ENCODE results near the gene ZNF777.
"Not testable (repeated sequence)": the region's sequence is repeated elsewhere in the genome, so short reads cannot be mapped to it uniquely, and the experiment has no call there.

Gene ZNF777

GRCh38 chr7:149448961-149449360 lies 11.9 kb downstream of the ZNF777 start:
- Mint-ChIP-seq H3K27ac (no peak overlapping the region), H3K4me3 (no peak overlapping the region), H3K9me3 (no peaks in the 10 kb centered on the region), H3K36me3 (ENCODE audit: low read depth) (peaks cover 43% of the 10 kb centered on the region), H3K27me3 (no peaks in the 10 kb centered on the region), H3K4me1 (peaks cover 2% of the 10 kb centered on the region)
- ATAC-seq (no peak), DNase-seq (no peak)

DNA sequence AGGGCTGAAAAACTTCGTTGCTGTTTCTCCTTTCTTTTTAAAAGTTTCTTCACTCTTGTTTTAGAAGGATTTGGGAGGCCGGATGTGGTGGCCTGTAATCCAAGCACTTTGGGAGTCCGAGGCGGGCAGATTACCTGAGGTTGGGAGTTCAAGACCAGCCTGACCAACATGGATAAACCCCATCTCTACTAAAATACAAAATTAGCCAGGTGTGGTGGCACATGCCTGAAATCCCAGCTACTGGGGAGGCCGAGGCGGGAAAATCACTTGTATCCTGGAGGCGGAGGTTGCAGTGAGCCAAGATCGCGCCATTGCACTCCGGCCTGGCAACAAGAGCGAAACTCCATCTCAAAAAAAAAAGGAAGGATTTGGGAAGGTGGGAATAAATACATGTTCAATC lies 14.8 kb downstream of the ZNF777 start:
- ATAC-seq, DNase-seq, H3K27ac Mint-ChIP-seq, H3K4me3 Mint-ChIP-seq, H3K9me3 Mint-ChIP-seq, H3K27me3 Mint-ChIP-seq, H3K4me1 Mint-ChIP-seq: not testable (repeated sequence)
- H3K36me3 Mint-ChIP-seq (ENCODE audit: low read depth) = peaks cover 44% of the 10 kb centered on the region

DNA sequence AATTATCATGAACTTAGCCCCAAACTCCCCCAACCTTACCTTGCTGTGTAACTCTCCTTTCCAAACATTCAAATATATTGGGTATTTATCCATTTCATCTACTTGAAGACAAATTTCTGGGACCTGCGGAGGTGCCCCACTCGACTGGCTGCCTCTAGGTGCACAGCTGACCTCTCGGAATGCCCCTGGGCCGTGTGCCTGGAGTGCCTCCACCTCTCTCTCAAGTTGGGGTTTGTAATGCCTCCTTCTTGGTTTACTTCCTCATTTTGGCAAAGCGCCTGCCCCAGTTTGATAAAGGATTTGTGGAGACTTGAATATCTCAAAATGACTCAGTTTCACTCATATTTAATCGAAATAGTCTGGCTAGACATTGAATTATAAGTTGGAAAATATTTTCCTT lies 16.6 kb downstream of the ZNF777 start:
- no peak for DNase-seq
- H3K27ac Mint-ChIP-seq = no peak overlapping the region
- peaks cover 35% of the 10 kb centered on the region for H3K36me3 Mint-ChIP-seq (ENCODE audit: low read depth)
- H3K4me1 Mint-ChIP-seq = peaks cover 13% of the 10 kb centered on the region
- H3K4me3 Mint-ChIP-seq = no peak overlapping the region
- no peaks in the 10 kb centered on the region for H3K27me3 Mint-ChIP-seq
- no peaks in the 10 kb centered on the region for H3K9me3 Mint-ChIP-seq
- no peak for ATAC-seq

DNA sequence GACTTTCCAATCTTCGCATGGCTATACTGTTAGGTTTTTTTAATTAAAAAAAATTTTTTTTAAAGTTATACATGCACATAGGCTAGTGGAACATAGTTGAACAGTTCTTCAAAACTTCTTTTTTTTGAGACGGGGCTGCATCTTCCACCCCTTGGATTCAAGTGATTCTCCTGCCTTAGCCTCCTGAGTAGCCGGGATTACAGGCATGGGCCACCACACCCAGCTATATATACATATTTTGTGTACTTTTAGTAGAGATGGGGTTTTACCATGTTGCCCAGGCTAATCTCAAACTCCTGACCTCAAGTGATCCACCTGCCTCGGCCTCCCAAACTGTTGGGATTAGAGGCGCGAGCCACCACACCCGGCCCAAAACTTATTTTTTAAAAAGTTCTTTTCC lies 17.3 kb downstream of the ZNF777 start:
- H3K27ac Mint-ChIP-seq = no peak overlapping the region
- ATAC-seq (no peak), DNase-seq (no peak)
- no peaks in the 10 kb centered on the region for H3K27me3 Mint-ChIP-seq
- no peak overlapping the region for H3K4me3 Mint-ChIP-seq
- H3K9me3 Mint-ChIP-seq = no peaks in the 10 kb centered on the region
- peaks cover 37% of the 10 kb centered on the region for H3K36me3 Mint-ChIP-seq (ENCODE audit: low read depth)
- peaks cover 13% of the 10 kb centered on the region for H3K4me1 Mint-ChIP-seq

DNA sequence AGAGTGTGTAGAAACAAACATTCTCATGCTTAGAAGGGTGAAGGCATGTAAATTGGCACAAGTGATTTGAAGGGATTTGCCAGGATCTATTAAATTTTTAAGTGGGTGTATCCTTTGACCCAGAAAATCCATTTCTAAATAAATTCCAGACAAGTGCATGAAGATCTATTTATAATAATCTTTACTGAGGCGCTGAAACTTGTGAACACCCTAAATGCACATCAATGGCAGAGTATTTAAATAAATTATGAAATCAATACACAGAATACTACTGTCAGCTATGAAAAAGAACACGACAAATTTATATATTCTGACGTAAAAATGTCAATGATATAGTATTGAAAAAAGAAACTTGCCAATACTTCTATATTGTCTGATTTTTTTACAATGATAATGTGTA lies 17.9 kb downstream of the ZNF777 start:
- Mint-ChIP-seq H3K27ac (no peak overlapping the region), H3K36me3 (ENCODE audit: low read depth) (peaks cover 38% of the 10 kb centered on the region), H3K9me3 (no peaks in the 10 kb centered on the region), H3K27me3 (no peaks in the 10 kb centered on the region), H3K4me1 (peaks cover 13% of the 10 kb centered on the region), H3K4me3 (no peak overlapping the region)
- ATAC-seq = no peak
- no peak for DNase-seq

GRCh38 chr7:149440222-149440621 lies 20.6 kb downstream of the ZNF777 start:
- no peaks in the 10 kb centered on the region for H3K27me3 Mint-ChIP-seq
- ATAC-seq (peak; percentile 80), DNase-seq (no peak)
- H3K9me3 Mint-ChIP-seq = no peaks in the 10 kb centered on the region
- peaks cover 11% of the 10 kb centered on the region for H3K4me1 Mint-ChIP-seq
- H3K27ac Mint-ChIP-seq = no peak overlapping the region
- no peak overlapping the region for H3K4me3 Mint-ChIP-seq
- H3K36me3 Mint-ChIP-seq (ENCODE audit: low read depth) = peaks cover 31% of the 10 kb centered on the region

DNA sequence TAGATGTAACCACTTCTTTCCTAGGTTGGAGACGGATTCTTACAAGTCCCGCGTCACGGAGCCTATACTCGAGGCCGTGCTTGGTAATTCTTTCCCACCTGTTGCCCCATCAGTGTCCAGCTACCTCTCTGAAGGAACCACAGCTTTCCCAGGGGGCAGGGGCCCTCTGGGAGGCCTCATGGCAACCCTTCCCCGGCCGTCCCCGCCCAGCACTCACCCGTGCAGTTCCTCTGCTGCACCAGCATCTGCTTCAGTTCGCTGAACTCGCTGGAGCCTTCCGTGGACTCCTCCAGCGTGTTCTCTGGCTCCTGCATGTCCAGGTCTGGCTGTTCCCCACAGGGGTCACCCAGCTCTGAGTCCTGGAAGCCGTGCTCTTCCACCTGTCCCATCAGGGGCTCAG lies 24.5 kb downstream of the ZNF777 start:
- H3K36me3 Mint-ChIP-seq (ENCODE audit: low read depth) = peaks cover 50% of the 10 kb centered on the region
- no peaks in the 10 kb centered on the region for H3K27me3 Mint-ChIP-seq
- H3K9me3 Mint-ChIP-seq = no peaks in the 10 kb centered on the region
- no peak overlapping the region for H3K4me3 Mint-ChIP-seq
- no peak overlapping the region for H3K27ac Mint-ChIP-seq
- ATAC-seq (no peak), DNase-seq (no peak)
- H3K4me1 Mint-ChIP-seq = peaks cover 11% of the 10 kb centered on the region

GRCh38 chr7:149433124-149433523 lies 27.7 kb downstream of the ZNF777 start:
- H3K36me3 Mint-ChIP-seq (ENCODE audit: low read depth) = peaks cover 54% of the 10 kb centered on the region
- H3K27me3 Mint-ChIP-seq = no peaks in the 10 kb centered on the region
- DNase-seq (no peak), ATAC-seq (no peak)
- no peaks in the 10 kb centered on the region for H3K9me3 Mint-ChIP-seq
- no peaks in the 10 kb centered on the region for H3K4me1 Mint-ChIP-seq
- no peak overlapping the region for H3K27ac Mint-ChIP-seq
- H3K4me3 Mint-ChIP-seq = no peak overlapping the region

DNA sequence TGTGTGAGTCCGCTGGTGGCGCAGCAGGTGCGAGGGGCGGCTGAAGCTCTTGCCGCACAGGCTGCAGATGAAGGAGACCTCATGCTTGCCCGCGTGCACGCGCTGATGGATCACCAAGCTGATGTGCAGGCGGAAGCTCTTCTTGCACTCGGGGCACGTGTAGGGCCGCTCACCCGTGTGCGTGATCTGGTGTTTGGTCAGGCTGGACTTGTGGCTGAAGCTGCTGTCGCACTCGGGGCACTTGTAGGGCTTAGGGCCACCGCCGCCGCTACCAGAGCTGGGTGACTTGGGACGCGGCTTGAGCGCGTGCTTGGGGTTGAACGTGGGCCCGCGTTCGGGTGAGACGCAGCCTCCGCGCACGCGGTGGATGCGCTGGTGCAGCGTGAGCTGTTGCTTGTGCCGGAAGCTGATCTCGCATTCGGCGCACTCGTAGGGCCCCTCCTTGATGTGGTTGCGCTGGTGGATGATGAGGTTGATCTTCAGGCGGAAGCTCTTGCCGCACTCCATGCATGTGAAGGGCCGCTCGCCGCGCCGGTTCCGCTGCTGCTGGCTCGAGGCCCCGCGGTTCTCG lies 28.7 kb downstream of the ZNF777 start:
- no peaks in the 10 kb centered on the region for H3K27me3 Mint-ChIP-seq
- H3K27ac Mint-ChIP-seq = no peak overlapping the region
- H3K36me3 Mint-ChIP-seq (ENCODE audit: low read depth) = peaks cover 49% of the 10 kb centered on the region
- no peak for DNase-seq
- no peaks in the 10 kb centered on the region for H3K4me1 Mint-ChIP-seq
- H3K4me3 Mint-ChIP-seq = no peak overlapping the region
- H3K9me3 Mint-ChIP-seq = no peaks in the 10 kb centered on the region
- no peak for ATAC-seq

DNA sequence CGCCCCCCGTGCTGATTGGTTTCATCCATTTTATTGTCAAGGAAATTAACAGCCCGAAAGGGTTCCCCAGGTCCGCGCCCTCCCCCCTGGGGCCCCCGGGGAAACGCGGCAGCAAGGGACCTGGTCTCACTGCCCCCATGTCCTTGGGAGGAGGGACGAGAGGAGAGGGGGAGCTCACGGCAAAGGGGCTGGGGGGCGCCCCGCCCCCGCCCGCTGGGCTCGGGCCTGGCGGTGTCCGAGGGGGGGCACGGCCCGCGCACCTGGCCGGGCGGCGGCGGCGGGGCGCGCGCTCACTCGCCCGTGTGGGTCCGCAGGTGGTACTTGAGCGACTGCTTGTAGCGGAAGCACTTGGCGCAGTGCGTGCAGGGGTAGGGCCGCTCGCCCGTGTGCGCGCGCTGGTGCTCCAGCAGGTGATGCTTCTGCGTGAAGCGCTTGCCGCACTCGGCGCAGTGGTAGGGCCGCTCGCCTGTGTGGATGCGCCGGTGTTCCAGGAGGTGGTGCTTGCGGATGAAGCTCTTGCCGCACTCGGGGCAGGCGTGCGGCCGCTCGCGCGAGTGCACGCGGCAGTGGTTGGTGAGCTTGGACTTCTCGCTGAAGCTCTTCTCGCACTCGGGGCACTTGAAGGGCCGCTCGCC lies 29.3 kb downstream of the ZNF777 start:
- H3K9me3 Mint-ChIP-seq = no peaks in the 10 kb centered on the region
- no peaks in the 10 kb centered on the region for H3K27me3 Mint-ChIP-seq
- DNase-seq (no peak), ATAC-seq (no peak)
- H3K4me1 Mint-ChIP-seq = no peaks in the 10 kb centered on the region
- no peak overlapping the region for H3K4me3 Mint-ChIP-seq
- H3K36me3 Mint-ChIP-seq (ENCODE audit: low read depth) = peaks cover 46% of the 10 kb centered on the region
- H3K27ac Mint-ChIP-seq = no peak overlapping the region

DNA sequence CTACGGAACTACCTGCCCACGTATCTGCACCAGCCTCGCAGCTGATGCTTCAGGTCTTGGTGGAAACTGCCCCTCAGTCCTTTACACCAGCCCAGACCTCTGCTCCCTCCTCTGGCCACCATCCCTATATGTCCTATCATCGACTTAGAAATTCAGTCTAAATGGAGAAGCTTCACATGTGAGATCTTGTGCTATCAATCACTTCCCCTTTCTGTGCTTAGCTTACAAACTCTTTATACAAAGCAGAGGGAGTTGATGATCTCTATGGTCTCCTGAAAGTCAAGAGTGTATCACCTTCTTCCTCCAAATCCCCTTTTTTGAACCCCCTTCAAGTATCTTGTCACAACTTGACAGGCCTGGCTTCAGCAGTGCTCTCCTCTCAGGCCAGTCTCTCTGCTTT lies 30.7 kb downstream of the ZNF777 start:
- Mint-ChIP-seq H3K27me3 (no peaks in the 10 kb centered on the region), H3K4me1 (no peaks in the 10 kb centered on the region)

GRCh38 chr7:149427893-149428292 lies 33.0 kb downstream of the ZNF777 start:
- peaks cover 26% of the 10 kb centered on the region for H3K36me3 Mint-ChIP-seq (ENCODE audit: low read depth)
- no peak for ATAC-seq
- H3K4me1 Mint-ChIP-seq = peaks cover 5% of the 10 kb centered on the region

More for the DNA sequence above, 30.7 kb downstream of the ZNF777 start:
- H3K4me3 Mint-ChIP-seq = no peak overlapping the region
- peaks cover 45% of the 10 kb centered on the region for H3K36me3 Mint-ChIP-seq (ENCODE audit: low read depth)
- DNase-seq (no peak), ATAC-seq (no peak)
- H3K27ac Mint-ChIP-seq = no peak overlapping the region
- H3K9me3 Mint-ChIP-seq = no peaks in the 10 kb centered on the region

GRCh38 chr7:149427096-149427680 lies 33.7 kb downstream of the ZNF777 start:
- Mint-ChIP-seq H3K27me3 (peaks cover 2% of the 10 kb centered on the region), H3K36me3 (ENCODE audit: low read depth) (peaks cover 20% of the 10 kb centered on the region), H3K9me3 (no peaks in the 10 kb centered on the region), H3K4me3 (no peak overlapping the region), H3K4me1 (peaks cover 5% of the 10 kb centered on the region), H3K27ac (no peak overlapping the region)
- ATAC-seq (no peak), DNase-seq (no peak)

More at GRCh38 chr7:149427893-149428292, 33.0 kb downstream of the ZNF777 start:
- Mint-ChIP-seq H3K27ac (no peak overlapping the region), H3K27me3 (peaks cover 2% of the 10 kb centered on the region), H3K4me3 (no peak overlapping the region), H3K9me3 (no peaks in the 10 kb centered on the region)
- DNase-seq = no peak

DNA sequence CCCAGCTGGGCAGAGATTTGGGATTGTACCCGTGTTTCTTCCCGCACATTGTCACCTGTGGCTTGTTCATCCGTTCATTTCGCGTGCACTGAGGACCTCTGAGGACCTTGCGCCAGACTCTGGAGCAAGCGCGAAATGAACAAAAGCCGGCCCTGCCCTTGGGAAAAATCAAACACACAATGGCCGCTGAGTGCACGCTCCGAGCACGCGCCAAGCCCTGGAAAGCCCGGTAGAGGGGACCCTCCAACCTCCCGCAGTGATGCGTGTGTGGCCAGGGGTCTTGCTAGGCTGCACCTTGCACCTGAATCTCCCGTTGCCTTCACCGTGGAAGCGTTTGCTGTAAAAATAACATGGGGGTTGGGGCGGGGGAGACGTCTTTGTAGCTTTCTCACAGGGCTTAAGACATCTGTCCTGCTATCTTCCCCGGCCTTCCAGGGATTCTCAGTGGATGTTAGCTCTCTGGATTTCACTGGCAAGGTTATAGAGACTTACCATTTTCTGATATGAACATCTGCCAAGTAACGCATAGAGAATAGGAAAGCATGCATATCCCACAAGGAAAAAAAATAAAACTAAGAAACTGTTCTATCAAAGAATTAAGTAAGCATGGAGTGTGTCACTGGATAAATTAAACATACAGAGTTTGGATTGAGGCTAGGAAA lies 37.3 kb downstream of the ZNF777 start:
- Mint-ChIP-seq H3K9me3 (no peaks in the 10 kb centered on the region), H3K4me3 (peak overlapping the region; percentile 25), H3K36me3 (ENCODE audit: low read depth) (no peaks in the 10 kb centered on the region), H3K27me3 (peaks cover 2% of the 10 kb centered on the region), H3K4me1 (peaks cover 12% of the 10 kb centered on the region), H3K27ac (no peak overlapping the region)
- ATAC-seq (no peak), DNase-seq (no peak)

DNA sequence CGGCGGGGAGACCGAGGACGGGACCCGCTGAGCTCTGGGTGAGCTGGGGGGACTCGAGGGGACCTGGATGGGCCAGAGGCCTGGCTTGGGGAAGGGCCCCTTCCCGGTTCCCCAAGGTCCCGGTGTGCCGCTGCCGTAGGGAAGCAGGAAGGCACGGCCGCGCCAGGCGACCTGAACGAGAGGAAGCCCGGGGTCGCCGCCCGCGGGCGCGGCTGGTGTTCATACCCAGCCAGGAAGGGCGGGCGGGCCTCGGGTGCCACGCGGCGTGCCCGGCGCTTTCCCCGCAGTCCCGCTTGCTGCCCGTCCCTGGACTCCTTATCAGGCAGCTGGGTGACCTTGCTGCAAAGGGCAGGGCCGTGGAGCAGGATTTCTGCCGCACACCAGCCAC lies 38.0 kb downstream of the ZNF777 start:
- Mint-ChIP-seq H3K27me3 (peaks cover 2% of the 10 kb centered on the region), H3K9me3 (no peaks in the 10 kb centered on the region), H3K4me3 (peak overlapping the region; percentile 55), H3K36me3 (ENCODE audit: low read depth) (no peaks in the 10 kb centered on the region), H3K4me1 (peaks cover 12% of the 10 kb centered on the region), H3K27ac (peak overlapping the region; percentile 35)
- peak; percentile 45 for DNase-seq
- peak; percentile 9 for ATAC-seq
